Lung (tissue), 12 donors: ENCODE data around the gene WAPL. TPM values are rescaled to one million over a fixed set of nuclear protein-coding genes. Genes with fewer than 3 reads are reported as not detected.
A peak's percentile ranks its signal among the peaks of the same experiment; 100 is the strongest.
"Not testable (repeated sequence)": the region's sequence is repeated elsewhere in the genome, so short reads cannot be mapped to it uniquely, and the experiment has no call there.

Source experiments
- ATAC-seq: fragments of 200-7000 bp; cut with Tn5 transposase; one replicate; pipeline ENCODE4 v1.9.1; 2020; ENCODE audit warnings: moderate number of reproducible peaks; ENCODE audit not compliant: insufficient read depth, low FRiP score
- DNase-seq, 3 donors: peaks; one replicate each; pipeline ENCODE4 v3.0.0-alpha.2; 2013 to 2017
- H3K27ac ChIP-seq, 2 donors: one replicate each; pipeline ENCODE4 v1.5.1; 2013; ENCODE audit warnings: mild to moderate bottlenecking in 2 of 2, moderate library complexity in 2 of 2, control low read depth in 1 of 2, inconsistent platforms in 1 of 2, low read depth in 1 of 2, low read length in 1 of 2
- H3K27me3 ChIP-seq, 3 donors: one replicate each; pipeline ENCODE4 v1.5.1; 2013; ENCODE audit warnings: low read length in 2 of 3; ENCODE audit not compliant: control insufficient read depth in 3 of 3, insufficient read depth in 3 of 3
- H3K36me3 ChIP-seq, 4 donors: one replicate each; pipeline ENCODE4 v1.5.1; 2013; ENCODE audit warnings: low read length in 4 of 4, mild to moderate bottlenecking in 1 of 4, moderate library complexity in 1 of 4; ENCODE audit not compliant: control insufficient read depth in 4 of 4, insufficient read depth in 4 of 4
- H3K4me1 ChIP-seq, 5 donors: one replicate each; pipeline ENCODE4 v1.5.1; 2013; ENCODE audit warnings: low read length in 5 of 5, mild to moderate bottlenecking in 2 of 5, moderate library complexity in 1 of 5; ENCODE audit not compliant: control insufficient read depth in 5 of 5, insufficient read depth in 5 of 5
- H3K4me3 ChIP-seq: one replicate; pipeline ENCODE4 v1.5.1; 2013; ENCODE audit warnings: mild to moderate bottlenecking, control low read depth, moderate library complexity
- H3K9ac ChIP-seq, 2 donors: one replicate each; pipeline ENCODE4 v1.5.1; 2013; ENCODE audit warnings: low read length in 2 of 2, control low read depth in 1 of 2; ENCODE audit not compliant: insufficient read depth in 1 of 2
- H3K9me3 ChIP-seq, 4 donors: one replicate each; pipeline ENCODE4 v1.5.1; 2013; ENCODE audit warnings: low read length in 3 of 4, mild to moderate bottlenecking in 1 of 4, moderate library complexity in 1 of 4; ENCODE audit not compliant: control insufficient read depth in 4 of 4, insufficient read depth in 3 of 4
- WGBS, 2 donors: extraction: QIAGEN DNeasy Blood & Tissue Kit; methylation state at CpG; one replicate each; pipeline ENCODE4 v1.1.7; 2013; 5-methylcytosine and 5-hydroxymethylcytosine counted together
- polyA plus RNA-seq, 2 donors: library from polyadenylated mRNA; stranded (reverse); fragments of 200-250 nt; gene quantifications; one replicate each; pipeline ENCODE4 v1.2.1, GENCODE V29; 2013
- total RNA-seq, 2 donors: library from RNA; depleted of rRNA in 1 of 2; stranded (reverse); fragments of >200 nt in 1 of 2; gene quantifications; one replicate each; pipeline ENCODE4 v1.2.1, GENCODE V29; 2014 to 2021
- TF ChIP-seq, protein P1 (sequence below): IDR thresholded peaks from 2 replicates; pipeline ENCODE4 v1.5.1; 2012; ENCODE audit warnings: mild to moderate bottlenecking; ENCODE audit errors: control extremely low read depth, extremely low read depth
- donor health status: control.
- donor health status: control.
- donor health status: Bipolar disorder and iron deficiency.
- donor health status: healthy.
- donor health status: DM: yes; HTN: yes; CAD: no.

Gene WAPL
- total and polyA plus RNA-seq, 4 donors, result 15.0 to 67.8 (median 24.0) TPM

GRCh38 chr10:86390337-86391120 lies 131.1 kb downstream of the WAPL start:
- H3K27me3 ChIP-seq, result peaks cover 0 to 63% (median 57%) of the 10 kb centered on the region in 3 donors

GRCh38 chr10:86389441-86390193 lies 132.0 kb downstream of the WAPL start:
- Histone ChIP-seq H3K9ac (no peak overlapping the region), H3K27me3 (peaks cover 0 to 63% (median 52%) of the 10 kb centered on the region in 3 donors), H3K27ac (no peak overlapping the region), H3K9me3 (peaks cover 0 to 5% (median 0%) of the 10 kb centered on the region in 4 donors), H3K4me1 (peaks cover 0 to 5% (median 0%) of the 10 kb centered on the region in 5 donors), H3K36me3 (no peaks in the 10 kb centered on the region), H3K4me3 (no peak overlapping the region)
- ATAC-seq (peak; percentile 65), DNase-seq (peak in 1 of 3 donors; percentile 26)
- TF ChIP-seq, protein P1, sequence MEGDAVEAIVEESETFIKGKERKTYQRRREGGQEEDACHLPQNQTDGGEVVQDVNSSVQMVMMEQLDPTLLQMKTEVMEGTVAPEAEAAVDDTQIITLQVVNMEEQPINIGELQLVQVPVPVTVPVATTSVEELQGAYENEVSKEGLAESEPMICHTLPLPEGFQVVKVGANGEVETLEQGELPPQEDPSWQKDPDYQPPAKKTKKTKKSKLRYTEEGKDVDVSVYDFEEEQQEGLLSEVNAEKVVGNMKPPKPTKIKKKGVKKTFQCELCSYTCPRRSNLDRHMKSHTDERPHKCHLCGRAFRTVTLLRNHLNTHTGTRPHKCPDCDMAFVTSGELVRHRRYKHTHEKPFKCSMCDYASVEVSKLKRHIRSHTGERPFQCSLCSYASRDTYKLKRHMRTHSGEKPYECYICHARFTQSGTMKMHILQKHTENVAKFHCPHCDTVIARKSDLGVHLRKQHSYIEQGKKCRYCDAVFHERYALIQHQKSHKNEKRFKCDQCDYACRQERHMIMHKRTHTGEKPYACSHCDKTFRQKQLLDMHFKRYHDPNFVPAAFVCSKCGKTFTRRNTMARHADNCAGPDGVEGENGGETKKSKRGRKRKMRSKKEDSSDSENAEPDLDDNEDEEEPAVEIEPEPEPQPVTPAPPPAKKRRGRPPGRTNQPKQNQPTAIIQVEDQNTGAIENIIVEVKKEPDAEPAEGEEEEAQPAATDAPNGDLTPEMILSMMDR, result no peak
- WGBS, 2 donors, result 15 to 16% methylated on average over 52 to 53 of the region's 53 CpGs

More at GRCh38 chr10:86390337-86391120, 131.1 kb downstream of the WAPL start:
- DNase-seq (no peak), ATAC-seq (no peak)
- no peaks in the 10 kb centered on the region for H3K36me3 ChIP-seq
- H3K4me3 ChIP-seq, result no peak overlapping the region
- H3K27ac ChIP-seq, result no peak overlapping the region
- 89 to 90% methylated on average over 14 of the region's 14 CpGs for WGBS, 2 donors
- H3K9me3 ChIP-seq, result peaks cover 0 to 5% (median 0%) of the 10 kb centered on the region in 4 donors
- H3K9ac ChIP-seq, result no peak overlapping the region
- H3K4me1 ChIP-seq, result peaks cover 0 to 5% (median 0%) of the 10 kb centered on the region in 5 donors
- TF ChIP-seq, protein P1, result no peak

DNA sequence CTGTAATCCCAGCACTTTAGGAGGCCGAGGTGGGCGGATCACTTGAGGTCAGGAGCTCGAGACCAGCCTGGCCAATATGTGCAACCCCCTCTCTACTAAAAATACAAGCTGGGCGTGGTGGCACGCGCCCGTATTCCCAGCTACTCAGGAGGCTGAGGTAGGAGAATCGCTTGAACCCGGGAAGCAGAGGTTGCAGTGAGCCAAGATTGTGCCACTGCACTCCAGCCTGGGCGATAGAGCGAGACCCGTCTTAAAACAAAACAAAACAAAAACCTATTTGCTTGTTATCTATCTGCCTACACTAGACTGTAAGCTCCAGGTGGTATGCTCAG lies 132.5 kb downstream of the WAPL start:
- H3K9me3 ChIP-seq, ATAC-seq, H3K9ac ChIP-seq, DNase-seq, H3K27ac ChIP-seq, H3K4me1 ChIP-seq, H3K4me3 ChIP-seq, H3K36me3 ChIP-seq: not testable (repeated sequence)
- H3K27me3 ChIP-seq, result peaks cover 0 to 60% (median 50%) of the 10 kb centered on the region in 3 donors
- 24 to 39% methylated on average over 12 of the region's 12 CpGs for WGBS, 2 donors

DNA sequence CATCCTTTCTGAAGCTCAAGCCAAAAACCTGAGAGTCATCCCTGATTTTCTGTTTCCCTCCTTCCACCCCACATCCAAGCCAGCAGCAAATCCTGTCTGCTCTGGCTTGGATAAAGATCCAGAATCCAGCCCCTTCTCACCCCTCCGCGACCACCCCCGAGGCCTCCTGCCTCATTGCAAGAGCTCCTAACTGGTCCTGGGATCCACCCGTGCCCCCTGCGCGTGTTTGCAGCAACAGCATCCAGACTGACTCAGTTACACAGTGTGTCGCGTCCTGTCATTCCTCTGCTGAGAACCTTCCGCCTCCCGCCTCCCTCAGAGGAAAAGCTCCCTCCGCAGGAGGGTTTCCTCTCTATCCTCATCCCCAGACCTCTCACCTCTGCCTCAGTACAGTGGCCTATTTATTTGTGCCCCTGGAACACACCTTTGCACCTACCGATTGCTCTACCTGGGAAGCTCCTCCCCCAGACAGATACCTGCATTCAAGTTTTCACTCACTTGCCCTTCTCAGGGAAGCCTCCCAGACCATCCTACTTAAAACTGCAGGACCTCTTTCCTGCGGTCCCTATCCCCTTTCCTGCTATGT lies 133.4 kb downstream of the WAPL start:
- TF ChIP-seq, protein P1, result no peak
- Histone ChIP-seq H3K4me3 (no peak overlapping the region), H3K4me1 (peaks cover 0 to 5% (median 0%) of the 10 kb centered on the region in 5 donors), H3K9me3 (peaks cover 0 to 5% (median 0%) of the 10 kb centered on the region in 4 donors), H3K9ac (no peak overlapping the region), H3K36me3 (no peaks in the 10 kb centered on the region), H3K27ac (no peak overlapping the region), H3K27me3 (peaks cover 0 to 52% (median 48%) of the 10 kb centered on the region in 3 donors)
- DNase-seq (no peak), ATAC-seq (no peak)
- WGBS, 2 donors, result 48 to 49% methylated on average over 13 of the region's 13 CpGs
